C1 segment of cervical spinal cord (tissue), 14 donors: ENCODE measurements around the gene IRAK2.
"Not testable (repeated sequence)": the region's sequence is repeated elsewhere in the genome, so short reads cannot be mapped to it uniquely, and the experiment has no call there.

Experiments
- DNase-seq, 14 donors: peaks; one replicate each; lab custom pipeline; 2025; lab: John Stamatoyannopoulos, UW

The IRAK2 gene

GRCh38 chr3:10158555-10158954 is 6.2 kb upstream of the IRAK2 start:
- DNase-seq, result not testable (repeated sequence)

- no peak for DNase-seq
Measured at GRCh38 chr3:10160346-10160745, 4.4 kb upstream of the IRAK2 start.

- no peak for DNase-seq
Measured at GRCh38 chr3:10160925-10161324, 3.8 kb upstream of the IRAK2 start.

DNA sequence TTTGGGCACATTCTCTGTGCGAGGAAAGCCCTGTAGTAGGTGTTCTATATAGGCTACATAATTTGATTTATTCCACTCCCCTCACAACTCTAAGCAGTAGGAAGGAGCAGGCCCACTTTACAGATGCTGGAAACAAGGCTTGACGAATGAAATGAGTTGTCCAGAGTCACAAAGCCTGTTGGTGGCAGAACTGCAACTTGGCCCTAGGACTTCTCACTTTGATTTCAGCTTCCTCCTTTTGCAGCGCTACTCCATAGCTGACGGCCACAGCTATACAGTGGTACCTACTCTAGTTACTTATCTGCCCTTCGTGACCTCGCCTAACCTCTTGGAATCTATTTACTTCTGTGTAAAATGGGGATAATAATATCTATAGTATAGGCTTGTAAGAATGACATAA is 2.5 kb upstream of the IRAK2 start:
- no peak for DNase-seq

DNA sequence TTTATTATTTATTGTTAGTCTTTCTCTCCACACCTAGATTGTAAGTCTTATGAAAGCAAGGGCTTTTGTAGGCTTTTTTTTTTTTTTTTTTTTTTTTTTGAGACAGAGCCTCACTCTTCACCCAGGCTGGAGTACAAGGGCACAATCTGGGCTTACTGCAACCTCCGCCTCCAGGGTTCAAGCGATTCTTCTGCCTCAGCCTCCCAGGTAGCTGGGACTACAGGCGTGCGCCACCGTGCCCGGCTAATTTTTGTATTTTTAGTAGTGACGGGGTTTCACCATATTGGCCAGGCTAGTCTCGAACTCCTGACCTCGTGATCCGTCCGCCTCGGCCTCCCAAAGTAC is 546 bp upstream of the IRAK2 start:
- DNase-seq, result not testable (repeated sequence)

GRCh38 chr3:10166213-10166604 is 1.5 kb downstream of the IRAK2 start:
- DNase-seq, result peak in 1 of 14 donors; percentile 62

DNA sequence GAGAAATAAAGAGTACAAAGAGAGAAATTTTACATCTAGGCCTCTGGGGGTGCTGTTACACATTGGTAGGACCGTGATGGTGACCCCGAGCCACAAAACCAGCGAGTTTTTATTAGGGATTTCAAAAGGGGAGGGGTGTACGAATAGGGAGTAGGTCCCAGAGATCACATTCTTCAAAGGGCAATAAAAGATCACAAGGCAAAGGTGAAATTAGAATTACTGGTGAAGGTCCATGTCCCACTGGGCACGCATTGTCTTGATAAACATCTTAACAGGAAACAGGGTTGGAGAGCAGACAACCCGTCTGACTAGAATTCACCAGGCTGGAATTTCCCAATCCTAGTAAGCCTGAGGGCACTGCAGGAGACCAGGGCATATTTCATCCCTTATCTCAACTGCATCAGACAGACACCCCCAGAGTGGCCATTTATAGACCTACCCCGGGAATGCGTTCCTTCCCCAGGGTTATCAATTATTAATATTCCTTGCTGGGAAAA is 4.3 kb downstream of the IRAK2 start:
- no peak for DNase-seq

DNA sequence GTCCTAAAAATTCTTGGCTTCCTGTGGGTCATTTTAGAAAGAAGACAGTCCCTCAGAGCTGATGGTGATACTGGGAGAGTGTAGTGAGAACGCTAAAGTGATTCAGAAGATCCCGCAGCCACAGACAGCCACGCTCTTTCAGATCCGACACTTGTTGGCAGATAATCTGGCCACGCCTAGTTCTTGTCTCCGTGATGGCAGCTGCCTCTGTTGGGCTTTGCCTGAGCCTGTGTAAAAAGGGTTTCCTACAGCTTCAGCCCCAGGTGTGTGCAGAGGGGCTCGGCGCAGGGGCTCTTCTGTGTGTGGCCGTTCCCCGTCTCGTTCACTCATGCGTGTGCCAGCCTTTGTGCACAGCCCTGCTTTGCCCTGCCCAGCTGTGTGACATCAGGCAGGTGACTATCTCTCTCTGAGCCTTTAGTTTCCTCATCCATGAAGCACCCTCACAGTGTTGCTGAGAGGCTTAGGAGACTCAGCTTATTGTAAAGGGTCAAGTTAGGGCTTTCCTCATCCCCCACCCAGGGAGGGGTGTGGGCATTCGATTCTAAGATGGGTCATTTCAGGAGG is 6.3 kb downstream of the IRAK2 start:
- no peak for DNase-seq

- no peak for DNase-seq
Measured at GRCh38 chr3:10173095-10173925, 8.6 kb downstream of the IRAK2 start.

DNA sequence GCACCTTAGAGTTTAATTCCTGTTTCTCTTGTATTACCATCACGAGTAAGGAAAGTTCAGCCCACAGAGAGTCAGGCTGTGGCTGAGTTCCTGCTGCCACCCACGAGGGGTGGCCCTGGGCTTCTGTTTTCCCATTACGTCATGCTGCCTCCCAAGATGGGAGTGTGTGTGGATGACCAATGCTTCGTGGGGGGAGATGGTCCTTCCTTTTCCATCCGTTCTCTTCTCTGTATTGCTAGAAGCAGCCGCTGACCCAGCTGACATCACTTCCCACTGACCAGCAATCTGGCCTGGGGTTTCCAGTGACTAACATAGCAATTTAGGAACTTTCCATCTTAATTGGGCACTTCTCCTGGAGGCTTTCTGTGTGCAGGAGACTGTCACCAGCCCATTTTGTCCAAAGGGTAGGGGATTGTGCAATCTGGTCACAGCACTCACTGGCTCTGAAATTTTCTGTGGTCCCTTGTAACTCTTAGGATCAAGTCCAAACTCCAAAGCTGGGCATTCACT is 9.3 kb downstream of the IRAK2 start:
- peak in 10 of 14 donors; percentile 17 to 83 (median 59) for DNase-seq

GRCh38 chr3:10175334-10175733 is 10.6 kb downstream of the IRAK2 start:
- DNase-seq, result not testable (repeated sequence)

- not testable (repeated sequence) for DNase-seq
Measured at GRCh38 chr3:10176150-10176549, 11.4 kb downstream of the IRAK2 start.

- no peak for DNase-seq
Measured at GRCh38 chr3:10177737-10178136, 13.0 kb downstream of the IRAK2 start.

DNA sequence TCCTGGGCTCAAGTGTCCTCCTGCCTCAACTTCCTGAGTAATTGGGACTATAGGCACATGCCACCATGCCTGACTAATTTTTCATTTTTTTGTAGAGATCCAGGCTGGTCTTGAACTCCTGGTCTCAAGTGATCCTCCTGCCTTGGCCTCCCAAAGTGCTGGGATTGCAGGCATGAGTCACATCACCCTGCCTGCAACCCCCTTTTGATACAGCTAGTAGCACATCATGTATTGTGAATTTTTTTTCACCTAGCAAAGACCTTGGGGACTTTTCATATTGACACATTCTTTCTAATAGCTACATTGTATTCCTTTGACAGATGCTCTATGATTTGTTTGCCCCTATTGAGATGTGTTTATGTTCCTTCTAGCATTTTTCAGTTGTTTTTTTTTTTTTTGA is 14.2 kb downstream of the IRAK2 start:
- DNase-seq, result no peak

GRCh38 chr3:10180289-10180688 is 15.6 kb downstream of the IRAK2 start:
- no peak for DNase-seq

DNA sequence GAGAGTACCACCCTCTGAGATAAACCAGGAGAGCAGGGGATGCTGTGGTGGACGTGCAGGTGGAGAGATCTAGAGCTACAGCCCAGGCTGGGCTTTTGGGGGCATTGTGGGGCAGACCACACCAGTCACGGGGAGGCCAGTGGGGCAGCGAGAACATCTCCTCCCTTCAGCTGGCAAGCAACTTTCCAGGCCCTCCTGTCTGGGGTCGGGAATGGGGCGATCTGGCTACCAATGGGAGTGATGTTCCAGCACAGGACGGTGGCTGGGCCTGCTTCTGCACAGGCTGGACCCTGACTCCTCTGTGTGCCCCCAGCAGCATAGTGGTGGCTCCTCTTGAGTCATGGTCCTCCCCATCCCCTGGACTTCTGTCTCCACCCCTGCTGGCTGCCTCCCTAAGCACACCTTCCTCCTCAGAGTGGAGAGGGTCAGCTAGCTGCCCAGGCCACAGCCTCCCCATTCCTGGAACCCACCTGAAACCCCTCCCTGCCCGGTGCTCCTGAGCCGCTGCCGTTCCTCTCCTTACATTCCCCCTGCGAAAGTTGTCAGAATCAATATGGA is 16.1 kb downstream of the IRAK2 start:
- DNase-seq, result no peak

GRCh38 chr3:10182950-10183349 is 18.2 kb downstream of the IRAK2 start:
- DNase-seq, result no peak

GRCh38 chr3:10184250-10184649 is 19.5 kb downstream of the IRAK2 start:
- no peak for DNase-seq

DNA sequence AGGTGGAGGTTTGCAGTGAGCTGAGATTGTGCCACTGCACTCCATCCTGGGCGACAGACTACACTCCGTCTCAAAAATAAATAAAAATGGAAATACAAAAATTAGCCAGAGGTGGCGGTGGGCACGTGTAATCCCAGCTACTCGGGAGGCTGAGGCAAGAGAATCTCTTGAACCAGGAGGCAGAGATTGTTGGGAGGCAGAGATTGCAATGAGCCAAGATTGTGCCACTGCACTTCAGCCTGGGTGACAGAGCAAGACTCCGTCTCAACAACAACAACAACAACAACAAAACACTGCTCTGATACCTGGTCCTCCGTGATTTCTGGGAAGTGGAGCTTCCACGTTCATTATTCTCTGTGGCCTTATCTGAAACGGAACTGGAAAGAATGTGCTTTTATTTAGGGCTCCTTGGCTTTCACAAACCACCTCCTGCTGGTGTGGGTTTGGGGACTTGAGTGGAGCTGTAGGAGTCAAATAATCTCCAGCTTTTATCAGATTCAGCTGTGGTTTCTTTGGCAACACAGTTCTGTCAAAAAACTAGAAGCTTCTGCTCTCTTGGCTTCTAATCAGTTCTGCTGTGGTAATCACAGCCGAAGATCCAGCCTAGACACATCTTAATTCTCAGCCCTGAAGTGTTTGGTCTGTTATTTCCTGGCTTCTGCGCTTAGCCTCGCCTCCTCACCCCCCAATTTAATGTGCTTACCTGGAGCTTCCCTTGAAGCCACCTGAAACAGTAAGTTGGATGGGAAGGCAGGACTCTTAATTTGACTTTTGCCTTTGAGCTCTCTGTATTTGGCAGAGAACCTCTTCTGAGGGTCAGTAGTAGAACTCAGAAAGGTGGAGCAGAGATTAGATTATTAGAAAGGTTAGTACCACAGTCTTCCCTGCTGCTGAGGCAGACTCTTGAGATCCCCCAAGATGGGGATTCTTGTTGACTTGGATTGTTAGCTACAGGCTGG is 21.4 kb downstream of the IRAK2 start:
- peak in 1 of 14 donors; percentile 30 for DNase-seq

DNA sequence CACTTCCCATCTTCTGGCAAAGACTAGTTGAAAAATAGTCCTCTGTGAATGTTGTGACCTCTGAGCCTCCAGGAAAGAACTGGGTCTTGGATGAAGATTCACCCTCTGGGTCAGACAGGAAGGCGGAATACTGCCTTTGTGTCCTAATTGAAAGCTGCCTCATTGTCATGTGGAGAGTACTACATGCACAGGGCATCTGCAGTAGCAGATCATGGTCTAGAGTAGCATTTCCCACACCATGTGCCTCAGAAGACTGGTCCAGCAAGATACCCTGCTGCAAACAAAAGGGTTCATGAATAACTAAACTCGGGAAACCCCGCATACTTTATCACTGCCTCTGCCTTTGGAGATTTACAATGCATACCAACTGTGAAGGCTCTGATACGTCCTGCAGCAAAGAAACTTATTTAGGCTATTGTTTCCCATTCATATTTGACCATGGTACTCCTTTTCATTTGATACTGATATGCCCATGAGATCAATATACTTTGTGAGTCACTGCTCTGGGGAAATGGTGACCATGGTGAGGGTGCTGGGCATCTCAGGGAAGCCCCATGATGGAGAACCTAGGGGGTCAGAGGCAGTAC is 22.7 kb downstream of the IRAK2 start:
- peak in 5 of 14 donors; percentile 20 to 47 (median 26) for DNase-seq

GRCh38 chr3:10187944-10188343 is 23.2 kb downstream of the IRAK2 start:
- peak in 1 of 14 donors; percentile 21 for DNase-seq
